ENCODE results near the gene LARGE1.
"Not testable (repeated sequence)": the region's sequence is repeated elsewhere in the genome, so short reads cannot be mapped to it uniquely, and the experiment has no call there.

Gene LARGE1

GRCh38 chr22:33382436-33382835 lies 537.8 kb downstream of the LARGE1 start:
- DNase-seq (ENCODE audit: low read depth in 1 of 2, low spot score in 1 of 2), result no peak

GRCh38 chr22:33381531-33382406 lies 538.5 kb downstream of the LARGE1 start:
- DNase-seq (ENCODE audit: low read depth in 1 of 2, low spot score in 1 of 2), result no peak

- DNase-seq (ENCODE audit: low read depth in 1 of 2, low spot score in 1 of 2), result no peak
Measured at GRCh38 chr22:33380789-33381530, 539.3 kb downstream of the LARGE1 start.

GRCh38 chr22:33379836-33380235 lies 540.4 kb downstream of the LARGE1 start:
- DNase-seq (ENCODE audit: low read depth in 1 of 2, low spot score in 1 of 2), result no peak

GRCh38 chr22:33372875-33373274 lies 547.4 kb downstream of the LARGE1 start:
- no peak for DNase-seq (ENCODE audit: low read depth in 1 of 2, low spot score in 1 of 2)

GRCh38 chr22:33363256-33363655 lies 557.0 kb downstream of the LARGE1 start:
- not testable (repeated sequence) for DNase-seq (ENCODE audit: low read depth in 1 of 2, low spot score in 1 of 2)

- no peak for DNase-seq (ENCODE audit: low read depth in 1 of 2, low spot score in 1 of 2)
Measured at GRCh38 chr22:33362702-33363101, 557.6 kb downstream of the LARGE1 start.

GRCh38 chr22:33361581-33361980 lies 558.7 kb downstream of the LARGE1 start:
- DNase-seq (ENCODE audit: low read depth in 1 of 2, low spot score in 1 of 2), result no peak

GRCh38 chr22:33357981-33358399 lies 562.3 kb downstream of the LARGE1 start:
- no peak for DNase-seq (ENCODE audit: low read depth in 1 of 2, low spot score in 1 of 2)

- no peak for DNase-seq (ENCODE audit: low read depth in 1 of 2, low spot score in 1 of 2)
Measured at GRCh38 chr22:33354928-33355327, 565.3 kb downstream of the LARGE1 start.

GRCh38 chr22:33353502-33353901 lies 566.8 kb downstream of the LARGE1 start:
- no peak for DNase-seq (ENCODE audit: low read depth in 1 of 2, low spot score in 1 of 2)

GRCh38 chr22:33352768-33353167 lies 567.5 kb downstream of the LARGE1 start:
- DNase-seq (ENCODE audit: low read depth in 1 of 2, low spot score in 1 of 2), result no peak

- DNase-seq (ENCODE audit: low read depth in 1 of 2, low spot score in 1 of 2), result no peak
Measured at GRCh38 chr22:33350961-33351360, 569.3 kb downstream of the LARGE1 start.

GRCh38 chr22:33350491-33350890 lies 569.8 kb downstream of the LARGE1 start:
- no peak for DNase-seq (ENCODE audit: low read depth in 1 of 2, low spot score in 1 of 2)

- no peak for DNase-seq (ENCODE audit: low read depth in 1 of 2, low spot score in 1 of 2)
Measured at GRCh38 chr22:33347002-33347401, 573.3 kb downstream of the LARGE1 start.

GRCh38 chr22:33341611-33342010 lies 578.7 kb downstream of the LARGE1 start:
- DNase-seq (ENCODE audit: low read depth in 1 of 2, low spot score in 1 of 2), result no peak

GRCh38 chr22:33337524-33337923 lies 582.8 kb downstream of the LARGE1 start:
- no peak for DNase-seq (ENCODE audit: low read depth in 1 of 2, low spot score in 1 of 2)

GRCh38 chr22:33335611-33336279 lies 584.5 kb downstream of the LARGE1 start:
- DNase-seq (ENCODE audit: low read depth in 1 of 2, low spot score in 1 of 2), result no peak

GRCh38 chr22:33332538-33332937 lies 587.7 kb downstream of the LARGE1 start:
- no peak for DNase-seq (ENCODE audit: low read depth in 1 of 2, low spot score in 1 of 2)

GRCh38 chr22:33331017-33331416 lies 589.3 kb downstream of the LARGE1 start:
- no peak for DNase-seq (ENCODE audit: low read depth in 1 of 2, low spot score in 1 of 2)

GRCh38 chr22:33330534-33330933 lies 589.7 kb downstream of the LARGE1 start:
- DNase-seq (ENCODE audit: low read depth in 1 of 2, low spot score in 1 of 2), result no peak

- no peak for DNase-seq (ENCODE audit: low read depth in 1 of 2, low spot score in 1 of 2)
Measured at GRCh38 chr22:33329398-33329797, 590.9 kb downstream of the LARGE1 start.

Measured in stimulated activated CD4-positive, alpha-beta T cell treated with anti-CD3 and anti-CD28 coated beads, Interleukin-15, amount 100 ng/mL, for 1 hour (primary cell).